ENCODE measurements around the gene CBX8.

Gene CBX8

DNA sequence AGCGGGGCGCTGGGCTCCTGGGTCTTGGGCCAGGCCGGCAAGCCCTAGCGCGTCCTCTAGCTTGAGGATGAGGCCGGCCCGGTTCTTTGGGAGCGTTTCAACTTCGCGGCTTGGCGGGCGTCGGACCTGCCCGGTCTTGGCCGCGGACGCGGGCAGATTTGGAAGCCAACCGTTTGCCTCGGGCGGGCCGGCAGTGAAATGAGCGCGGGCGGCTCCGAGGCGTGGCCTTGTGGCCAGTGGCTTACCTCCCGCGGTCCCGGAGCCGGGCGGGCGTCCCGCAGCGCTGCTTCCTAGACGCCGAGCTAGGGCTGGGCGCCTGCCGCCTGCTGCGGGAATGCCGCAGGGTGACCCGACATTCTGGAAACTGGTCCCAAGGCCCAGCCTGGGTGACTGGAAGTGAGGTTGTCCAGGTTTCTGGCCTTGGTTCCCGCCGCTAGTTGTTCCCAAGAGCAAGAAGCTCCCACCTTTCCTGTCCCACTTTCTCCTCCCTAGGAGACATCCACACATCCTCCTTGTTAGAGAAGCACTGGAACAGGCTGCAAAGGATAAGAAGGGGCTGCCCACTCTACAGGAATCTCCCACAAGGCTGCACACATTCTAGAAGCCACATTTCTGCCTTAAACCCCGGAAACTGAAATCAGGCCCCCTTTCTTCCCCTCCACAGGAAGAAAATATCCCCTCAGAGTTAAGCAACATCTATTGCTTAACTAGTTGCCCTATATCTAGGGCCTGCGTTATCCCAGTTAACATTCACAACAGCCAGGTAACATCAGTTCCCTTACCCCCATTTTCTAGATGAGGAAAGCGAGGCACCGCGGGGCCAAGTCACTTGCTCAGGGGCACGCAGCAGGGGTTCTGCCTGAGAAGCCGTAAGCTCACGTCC lies 4.5 kb upstream of the CBX8 start:
- Histone ChIP-seq H3K27me3 (ENCODE audit: control insufficient read depth, insufficient read depth, low read length) (peaks cover 93% of the 10 kb centered on the region), H3K36me3 (ENCODE audit: control insufficient read depth, insufficient read depth, low read length) (no peaks in the 10 kb centered on the region), H3K27ac (ENCODE audit: low read depth, low read length) (no peak overlapping the region), H3K9me3 (ENCODE audit: control insufficient read depth, insufficient read depth, low read length) (no peaks in the 10 kb centered on the region; the same call in 1 of the 2 replicates), H3K9ac (ENCODE audit: low read depth, low read length) (no peak overlapping the region), H3K4me1 (ENCODE audit: control insufficient read depth, insufficient read depth, low read length) (peaks cover 27% of the 10 kb centered on the region), H3K4me3 (ENCODE audit: low read depth, low read length) (peak overlapping the region; percentile 45)

DNA sequence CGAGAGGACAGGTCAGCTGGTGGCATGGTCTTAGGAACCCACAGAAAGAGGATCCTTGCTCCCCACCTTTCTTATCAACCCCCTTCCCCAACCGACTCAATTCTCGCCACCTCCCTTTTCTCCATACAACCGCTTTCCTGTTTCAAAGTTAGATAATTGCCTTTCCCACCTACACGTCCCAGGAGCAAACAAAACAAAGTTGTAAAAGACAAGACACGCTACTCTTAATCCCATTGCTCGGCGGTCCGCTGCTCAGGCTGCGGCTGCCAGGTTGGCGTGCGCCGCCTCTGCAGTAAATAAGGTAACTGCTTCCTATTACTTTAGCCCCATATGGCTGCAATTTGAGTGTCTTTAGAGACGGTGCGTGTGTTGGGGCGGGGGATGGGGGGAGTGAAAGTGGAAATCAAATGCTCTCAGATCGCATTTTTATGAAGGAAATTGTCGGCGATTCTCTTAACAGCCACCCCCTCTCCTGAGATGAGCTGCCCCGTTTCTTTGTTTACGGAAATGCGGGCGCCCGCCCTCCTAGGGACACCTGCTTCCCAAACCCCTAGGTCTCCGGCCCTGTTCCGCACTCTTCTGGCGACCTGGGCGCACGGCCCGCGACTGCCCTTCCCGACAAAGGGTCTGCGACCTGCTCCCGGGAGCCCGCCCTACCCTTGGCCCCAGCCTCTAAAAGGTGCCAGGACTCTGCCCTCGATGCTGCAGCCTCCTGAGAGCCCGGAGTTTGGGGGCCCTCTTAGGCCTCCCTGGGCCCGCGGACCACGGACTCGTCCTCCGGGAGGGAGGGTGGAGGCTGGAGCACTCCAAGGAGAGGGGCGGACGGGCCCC lies 3.7 kb upstream of the CBX8 start:
- peak overlapping the region; percentile 45 for H3K4me3 ChIP-seq (ENCODE audit: low read depth, low read length)
- no peak overlapping the region for H3K9ac ChIP-seq (ENCODE audit: low read depth, low read length)
- peaks cover 93% of the 10 kb centered on the region for H3K27me3 ChIP-seq (ENCODE audit: control insufficient read depth, insufficient read depth, low read length)
- no peak overlapping the region for H3K27ac ChIP-seq (ENCODE audit: low read depth, low read length)
- no peaks in the 10 kb centered on the region for H3K36me3 ChIP-seq (ENCODE audit: control insufficient read depth, insufficient read depth, low read length)
- H3K9me3 ChIP-seq (ENCODE audit: control insufficient read depth, insufficient read depth, low read length) = no peaks in the 10 kb centered on the region; the same call in 1 of the 2 replicates
- peaks cover 23% of the 10 kb centered on the region for H3K4me1 ChIP-seq (ENCODE audit: control insufficient read depth, insufficient read depth, low read length)

DNA sequence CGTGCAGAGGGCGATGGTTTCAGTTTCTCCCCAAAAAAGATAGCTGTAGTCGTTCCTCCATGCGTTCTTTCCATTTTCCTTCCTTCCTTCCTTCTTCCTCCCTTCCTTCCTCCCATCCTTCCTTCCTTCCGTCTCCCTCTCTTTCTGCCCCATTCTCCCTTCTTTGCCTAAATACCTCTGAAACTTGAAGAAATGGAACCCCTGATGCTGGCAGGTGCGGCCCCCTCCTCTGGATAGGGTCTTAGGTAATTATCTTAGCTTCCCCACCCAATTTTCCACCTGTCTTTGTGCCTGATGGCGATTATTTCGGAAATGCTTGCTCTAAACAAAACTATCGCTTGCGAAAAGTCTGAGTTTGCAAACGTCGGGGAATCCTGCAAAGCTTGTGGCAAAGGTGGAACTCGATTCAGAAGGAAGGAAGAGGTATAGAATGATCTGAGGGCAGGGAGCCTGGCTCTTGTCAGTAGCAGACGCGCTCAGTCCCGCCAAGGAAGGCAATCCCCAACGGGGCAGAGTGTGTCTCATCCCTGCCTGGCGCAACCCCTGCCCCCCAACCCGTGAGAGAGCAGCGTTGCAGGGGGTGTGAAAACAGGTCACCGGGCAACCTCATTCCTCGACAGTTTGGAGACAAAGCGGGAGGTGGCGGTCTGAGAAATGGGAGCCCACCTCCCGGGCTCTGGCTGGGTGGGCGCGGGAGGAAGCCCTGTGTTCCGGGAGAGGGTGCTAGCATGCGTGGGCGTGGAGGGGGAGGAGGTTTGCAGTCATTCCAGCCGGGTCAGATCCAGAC lies 2.9 kb upstream of the CBX8 start:
- H3K36me3 ChIP-seq (ENCODE audit: control insufficient read depth, insufficient read depth, low read length) = no peaks in the 10 kb centered on the region
- H3K9ac ChIP-seq (ENCODE audit: low read depth, low read length) = no peak overlapping the region
- no peak overlapping the region for H3K27ac ChIP-seq (ENCODE audit: low read depth, low read length)
- H3K9me3 ChIP-seq (ENCODE audit: control insufficient read depth, insufficient read depth, low read length) = no peaks in the 10 kb centered on the region; the same call in 1 of the 2 replicates
- peaks cover 93% of the 10 kb centered on the region for H3K27me3 ChIP-seq (ENCODE audit: control insufficient read depth, insufficient read depth, low read length)
- H3K4me1 ChIP-seq (ENCODE audit: control insufficient read depth, insufficient read depth, low read length) = peaks cover 21% of the 10 kb centered on the region
- 0 out of 2 replicates have a peak overlapping the region, but pooled peaks have one; percentile 45 for H3K4me3 ChIP-seq (ENCODE audit: low read depth, low read length)

DNA sequence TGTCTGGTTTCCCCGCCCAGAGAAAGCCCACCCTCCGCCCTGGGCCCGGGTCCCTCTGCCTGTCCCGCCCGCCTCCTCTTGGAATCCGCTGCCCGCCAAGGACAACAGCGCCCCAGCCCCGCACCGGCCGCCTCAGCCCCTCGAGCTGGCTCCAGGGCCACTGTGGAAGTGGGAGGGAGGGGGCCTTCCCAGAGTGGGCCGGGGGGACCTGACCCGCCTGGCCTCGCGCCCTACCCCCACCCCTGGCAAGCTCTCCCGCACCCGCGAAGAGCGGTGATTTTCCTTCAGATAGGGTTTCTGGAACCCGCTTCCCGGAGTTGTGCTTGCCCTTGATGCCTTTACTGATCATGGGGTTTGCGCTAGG lies 2.3 kb upstream of the CBX8 start:
- no peak overlapping the region for H3K9ac ChIP-seq (ENCODE audit: low read depth, low read length)
- H3K9me3 ChIP-seq (ENCODE audit: control insufficient read depth, insufficient read depth, low read length) = no peaks in the 10 kb centered on the region; the same call in 1 of the 2 replicates
- peaks cover 22% of the 10 kb centered on the region for H3K4me1 ChIP-seq (ENCODE audit: control insufficient read depth, insufficient read depth, low read length)
- H3K27ac ChIP-seq (ENCODE audit: low read depth, low read length) = no peak overlapping the region
- H3K27me3 ChIP-seq (ENCODE audit: control insufficient read depth, insufficient read depth, low read length) = peaks cover 93% of the 10 kb centered on the region
- H3K36me3 ChIP-seq (ENCODE audit: control insufficient read depth, insufficient read depth, low read length) = no peaks in the 10 kb centered on the region
- H3K4me3 ChIP-seq (ENCODE audit: low read depth, low read length) = no peak overlapping the region

DNA sequence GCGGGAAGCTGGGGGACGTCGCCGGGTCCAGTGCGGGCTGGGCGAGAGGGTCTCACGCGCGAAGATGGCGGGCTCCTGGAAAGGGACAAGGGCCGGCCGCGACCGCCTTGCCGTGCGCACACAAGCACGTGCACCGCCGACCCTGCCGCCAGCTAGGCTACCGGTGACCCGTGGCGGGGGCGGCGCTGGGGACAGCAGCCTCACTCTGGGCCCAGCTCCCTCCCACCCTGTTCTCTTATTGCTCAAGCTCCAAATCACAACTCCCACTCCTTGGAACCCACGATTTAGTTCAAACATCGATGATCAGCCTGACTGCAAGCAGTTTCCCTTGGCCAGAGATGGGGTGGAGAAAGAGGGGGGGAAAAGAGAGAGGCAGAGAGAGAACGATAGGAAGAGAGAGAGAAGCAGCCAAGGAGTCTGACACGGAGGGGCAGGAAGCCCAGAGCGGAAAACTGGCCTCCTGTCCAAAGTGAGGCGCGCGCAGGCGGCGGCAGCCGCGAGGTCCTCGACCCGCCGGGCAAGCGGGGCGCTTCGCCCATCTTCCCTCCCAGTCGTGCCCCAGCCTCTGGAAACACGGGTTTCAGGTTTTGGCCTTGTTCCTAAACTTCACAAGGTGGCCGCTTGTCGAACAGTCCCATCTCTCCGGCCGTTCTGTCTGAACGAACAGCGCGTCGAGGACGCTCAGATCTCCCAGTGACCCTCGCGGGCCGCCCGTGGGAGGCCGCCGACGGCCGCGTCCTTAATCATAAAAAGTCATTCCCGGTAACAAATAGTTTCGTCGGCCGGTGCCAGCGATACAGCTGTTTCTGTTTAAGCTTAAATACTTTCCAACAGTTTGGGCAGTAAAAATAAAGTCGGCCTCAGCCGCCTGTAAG lies 1.7 kb upstream of the CBX8 start:
- Histone ChIP-seq H3K9me3 (ENCODE audit: control insufficient read depth, insufficient read depth, low read length) (no peaks in the 10 kb centered on the region; the same call in 1 of the 2 replicates), H3K27me3 (ENCODE audit: control insufficient read depth, insufficient read depth, low read length) (peaks cover 93% of the 10 kb centered on the region), H3K4me3 (ENCODE audit: low read depth, low read length) (peak overlapping the region; percentile 32; the same call in 1 of the 2 replicates), H3K27ac (ENCODE audit: low read depth, low read length) (no peak overlapping the region), H3K9ac (ENCODE audit: low read depth, low read length) (no peak overlapping the region), H3K4me1 (ENCODE audit: control insufficient read depth, insufficient read depth, low read length) (peaks cover 25% of the 10 kb centered on the region), H3K36me3 (ENCODE audit: control insufficient read depth, insufficient read depth, low read length) (no peaks in the 10 kb centered on the region)

DNA sequence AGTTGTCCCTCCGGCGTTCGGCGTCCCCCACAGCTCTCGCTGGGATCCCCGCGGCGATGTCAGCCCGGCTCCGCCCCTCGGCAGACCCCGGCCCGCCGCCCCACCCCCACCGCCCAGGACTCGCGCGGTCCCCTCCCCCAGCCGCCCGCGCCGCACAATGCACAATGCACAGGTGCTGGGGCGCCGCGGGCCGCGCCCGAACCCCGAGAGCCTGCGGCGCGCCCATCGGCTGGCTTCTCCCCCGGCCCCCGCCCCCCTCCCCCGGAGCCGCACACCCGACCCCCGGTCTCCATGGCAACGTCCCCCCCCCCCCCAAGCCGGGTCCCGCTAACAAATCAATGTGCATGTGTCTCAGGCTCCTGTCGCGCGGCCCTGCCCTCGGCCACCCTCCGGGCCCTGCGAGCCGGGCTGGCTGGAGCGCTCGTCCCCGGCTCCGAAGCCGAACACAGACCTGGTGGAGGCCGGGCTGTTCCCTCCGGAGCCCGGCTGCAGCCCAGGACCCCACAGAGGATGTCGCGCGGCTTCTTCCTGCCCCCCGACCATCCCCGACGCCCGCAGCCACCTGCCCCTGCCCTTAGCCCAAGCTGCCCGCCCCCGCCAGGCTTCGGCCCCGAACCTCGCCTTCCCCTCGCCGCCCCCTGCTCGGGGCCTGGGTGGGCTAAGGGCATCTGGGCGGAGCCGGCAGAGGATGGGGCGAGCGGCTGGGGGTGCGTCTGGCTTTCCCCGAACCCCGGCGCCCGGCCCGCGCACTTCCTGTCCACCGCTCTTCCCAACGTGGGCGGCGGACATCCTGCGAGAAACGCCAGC lies 818 bp upstream of the CBX8 start:
- no peak overlapping the region for H3K27ac ChIP-seq (ENCODE audit: low read depth, low read length)
- H3K4me3 ChIP-seq (ENCODE audit: low read depth, low read length) = peak overlapping the region; percentile 46; the same call in 1 of the 2 replicates
- no peaks in the 10 kb centered on the region; the same call in 1 of the 2 replicates for H3K9me3 ChIP-seq (ENCODE audit: control insufficient read depth, insufficient read depth, low read length)
- no peaks in the 10 kb centered on the region for H3K36me3 ChIP-seq (ENCODE audit: control insufficient read depth, insufficient read depth, low read length)
- no peak overlapping the region for H3K9ac ChIP-seq (ENCODE audit: low read depth, low read length)
- peaks cover 28% of the 10 kb centered on the region for H3K4me1 ChIP-seq (ENCODE audit: control insufficient read depth, insufficient read depth, low read length)
- peaks cover 93% of the 10 kb centered on the region for H3K27me3 ChIP-seq (ENCODE audit: control insufficient read depth, insufficient read depth, low read length)

DNA sequence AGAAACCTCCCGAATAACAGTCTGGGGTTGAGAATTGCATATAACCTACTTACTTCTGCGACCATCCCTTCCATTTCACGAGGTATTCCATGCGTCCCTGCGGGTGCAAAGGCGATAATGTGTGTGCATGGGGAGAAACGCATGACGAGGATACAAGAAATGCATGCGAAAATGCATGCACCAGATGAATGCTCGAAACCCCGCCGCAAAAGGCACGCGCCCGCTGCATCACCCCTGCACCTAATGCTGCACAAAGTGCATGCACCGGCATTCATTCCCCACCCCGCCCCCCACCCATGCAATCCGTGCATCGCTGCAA lies 474 bp downstream of the CBX8 start:
- H3K9ac ChIP-seq (ENCODE audit: low read depth, low read length) = no peak overlapping the region
- peak overlapping the region; percentile 73 for H3K4me3 ChIP-seq (ENCODE audit: low read depth, low read length)
- peaks cover 28% of the 10 kb centered on the region for H3K4me1 ChIP-seq (ENCODE audit: control insufficient read depth, insufficient read depth, low read length)
- no peaks in the 10 kb centered on the region for H3K36me3 ChIP-seq (ENCODE audit: control insufficient read depth, insufficient read depth, low read length)
- peak overlapping the region; percentile 72 for H3K27ac ChIP-seq (ENCODE audit: low read depth, low read length)
- H3K9me3 ChIP-seq (ENCODE audit: control insufficient read depth, insufficient read depth, low read length) = no peaks in the 10 kb centered on the region
- peaks cover 93% of the 10 kb centered on the region for H3K27me3 ChIP-seq (ENCODE audit: control insufficient read depth, insufficient read depth, low read length)

DNA sequence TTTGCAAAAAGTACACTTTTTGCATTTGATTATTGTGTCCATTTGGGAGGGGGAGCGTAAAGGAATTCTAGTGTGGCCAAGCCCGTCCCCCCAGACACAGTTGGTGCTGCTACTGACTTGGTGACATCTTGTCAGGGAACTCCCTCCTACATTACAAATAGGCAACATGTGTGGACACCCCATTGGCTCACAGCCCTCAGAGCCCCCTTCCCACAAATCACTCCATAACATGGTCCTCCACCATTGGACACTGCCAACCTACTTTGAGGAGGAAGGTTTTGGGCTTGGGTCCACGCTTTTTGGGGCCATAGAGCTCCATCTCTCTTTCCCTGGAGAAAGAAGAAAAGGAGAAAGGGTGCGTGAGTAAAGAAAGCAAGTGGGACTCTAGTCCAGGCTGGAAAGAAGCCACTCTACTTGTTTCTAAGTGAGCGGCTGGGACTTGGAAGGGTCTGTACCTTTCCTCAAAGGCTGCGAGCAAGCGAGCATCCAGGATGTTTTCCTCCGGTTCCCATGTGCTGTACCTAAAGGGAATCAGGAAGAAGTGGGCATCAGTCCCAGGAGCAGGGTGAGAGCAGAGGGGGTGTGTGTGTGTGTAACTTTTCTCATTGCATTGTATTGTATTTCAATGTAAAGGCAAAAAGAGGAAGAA lies 958 bp downstream of the CBX8 start:
- peak overlapping the region; percentile 73; the same call in 1 of the 2 replicates for H3K4me3 ChIP-seq (ENCODE audit: low read depth, low read length)
- no peaks in the 10 kb centered on the region for H3K9me3 ChIP-seq (ENCODE audit: control insufficient read depth, insufficient read depth, low read length)
- H3K27ac ChIP-seq (ENCODE audit: low read depth, low read length) = no peak overlapping the region
- H3K4me1 ChIP-seq (ENCODE audit: control insufficient read depth, insufficient read depth, low read length) = peaks cover 28% of the 10 kb centered on the region
- H3K9ac ChIP-seq (ENCODE audit: low read depth, low read length) = no peak overlapping the region
- H3K36me3 ChIP-seq (ENCODE audit: control insufficient read depth, insufficient read depth, low read length) = no peaks in the 10 kb centered on the region
- peaks cover 93% of the 10 kb centered on the region for H3K27me3 ChIP-seq (ENCODE audit: control insufficient read depth, insufficient read depth, low read length)
